Measurements from ENCODE around the gene CD72.

The CD72 gene

DNA sequence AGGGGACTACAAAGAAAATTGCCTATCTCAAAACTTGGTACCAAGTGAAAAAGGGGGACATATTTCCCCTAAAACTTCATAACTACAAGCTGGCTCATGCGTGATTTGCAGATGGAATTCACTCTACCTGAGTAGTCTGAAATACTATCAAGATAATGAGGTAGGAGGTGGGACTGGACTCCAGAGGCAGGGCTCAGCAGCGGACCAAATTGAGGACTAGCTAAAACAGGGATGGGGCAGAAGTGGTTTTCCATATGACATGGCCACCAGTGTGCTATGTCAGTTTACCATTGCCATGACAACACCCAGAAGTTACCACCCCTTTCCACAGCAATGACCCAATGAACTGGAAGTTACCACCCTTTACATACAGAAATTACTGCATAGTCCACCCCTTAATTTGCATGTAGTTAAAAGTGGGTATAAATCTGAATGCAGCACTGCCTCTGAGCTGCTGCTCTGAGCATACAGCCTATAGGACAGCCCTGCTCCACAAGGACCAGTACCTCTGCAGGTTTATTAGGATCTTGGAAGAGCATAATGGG is 43.6 kb downstream of the CD72 start:
- DNase-seq = no peak
- no peak overlapping the region for H3K9ac ChIP-seq (ENCODE audit: low read length)
- H2BK12ac ChIP-seq (ENCODE audit: low read length) = no peak overlapping the region
- H3K23ac ChIP-seq (ENCODE audit: low read length) = no peak overlapping the region
- H2BK5ac ChIP-seq (ENCODE audit: low read depth, low read length, poor library complexity) = no peak overlapping the region
- H3K79me2 ChIP-seq (ENCODE audit: control insufficient read depth, insufficient read depth, low read length, poor library complexity) = no peaks in the 10 kb centered on the region
- H3K36me3 ChIP-seq (ENCODE audit: control insufficient read depth in 1 of 2, insufficient read depth in 2 of 2, low read length in 2 of 2) = no peaks in the 10 kb centered on the region
- H4K8ac ChIP-seq (ENCODE audit: low read depth, low read length) = no peak overlapping the region
- no peak overlapping the region for H2AFZ ChIP-seq (ENCODE audit: insufficient read depth, low read length, poor library complexity)
- no peak overlapping the region for H2AK5ac ChIP-seq (ENCODE audit: low read length)
- no peak overlapping the region for H2BK120ac ChIP-seq (ENCODE audit: insufficient read depth, low read length, poor library complexity)
- H4K91ac ChIP-seq (ENCODE audit: low read depth, low read length) = no peak overlapping the region
- H3K18ac ChIP-seq (ENCODE audit: low read length) = no peak overlapping the region
- no peak overlapping the region for H3K27ac ChIP-seq (ENCODE audit: low read depth, low read length)
- no peaks in the 10 kb centered on the region for H3K79me1 ChIP-seq (ENCODE audit: low read length)
- no peaks in the 10 kb centered on the region for H3K9me3 ChIP-seq (ENCODE audit: insufficient read depth, low read depth, low read length)
- H3K4me1 ChIP-seq (ENCODE audit: control insufficient read depth in 1 of 2, insufficient read depth in 2 of 2, low read length in 2 of 2) = no peaks in the 10 kb centered on the region
- no peaks in the 10 kb centered on the region for H3K27me3 ChIP-seq (ENCODE audit: insufficient read depth, low read length)
- H4K12ac ChIP-seq (ENCODE audit: low read depth, low read length) = no peak overlapping the region
- H3K4ac ChIP-seq (ENCODE audit: low read depth, low read length) = no peak overlapping the region
- H3K4me3 ChIP-seq (ENCODE audit: low read depth, low read length) = no peak overlapping the region
- no CpG with 5 or more reads among the region's 2 CpGs for WGBS (ENCODE audit: extremely low coverage, insufficient coverage, insufficient read length)
- no peak overlapping the region for H3K4me2 ChIP-seq (ENCODE audit: low read length)
- no peak overlapping the region for H3K14ac ChIP-seq (ENCODE audit: low read length)

DNA sequence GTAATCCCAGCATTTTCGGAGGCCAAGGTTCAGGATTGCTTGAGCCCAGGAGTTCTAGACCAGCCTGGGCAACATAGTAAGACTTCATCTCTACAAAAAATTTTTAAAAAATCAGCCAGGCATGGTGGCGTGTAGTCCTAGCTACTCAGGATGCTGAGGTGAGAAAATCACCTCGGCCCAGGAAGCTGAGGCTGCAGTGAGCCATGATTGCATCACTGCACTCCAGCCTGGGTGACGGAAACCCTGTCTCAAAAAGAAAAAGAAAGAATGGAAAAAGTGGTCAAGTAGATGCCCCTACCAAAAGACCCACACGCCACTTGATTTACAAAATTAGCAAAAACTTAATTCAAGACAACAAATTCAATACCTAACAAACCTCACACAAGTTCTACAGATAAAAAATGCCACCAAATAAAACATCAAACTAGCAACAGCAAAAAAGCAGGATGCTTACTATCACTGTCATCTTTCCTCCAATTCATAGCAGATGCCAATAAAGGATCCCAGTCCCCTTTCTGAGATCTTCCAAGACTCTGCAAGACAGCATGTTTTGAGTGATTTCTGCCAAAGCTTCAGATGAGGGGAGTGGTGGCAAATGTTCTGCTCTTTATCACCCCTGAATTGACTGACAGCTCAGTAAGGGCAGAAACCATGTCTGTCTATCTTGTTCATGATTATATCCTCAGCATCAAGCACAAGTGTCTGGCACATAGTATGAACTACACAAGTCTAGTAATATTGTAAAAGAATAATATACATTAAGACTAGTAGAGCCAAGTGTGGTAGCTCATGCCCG is 47.3 kb downstream of the CD72 start:
- no peak overlapping the region for H2AFZ ChIP-seq (ENCODE audit: insufficient read depth, low read length, poor library complexity)
- H2BK120ac ChIP-seq (ENCODE audit: insufficient read depth, low read length, poor library complexity) = no peak overlapping the region
- H3K79me1 ChIP-seq (ENCODE audit: low read length) = no peaks in the 10 kb centered on the region
- no peaks in the 10 kb centered on the region for H3K4me1 ChIP-seq (ENCODE audit: control insufficient read depth in 1 of 2, insufficient read depth in 2 of 2, low read length in 2 of 2)
- H3K14ac ChIP-seq (ENCODE audit: low read length) = no peak overlapping the region
- no peak for DNase-seq
- H2BK5ac ChIP-seq (ENCODE audit: low read depth, low read length, poor library complexity) = no peak overlapping the region
- H3K18ac ChIP-seq (ENCODE audit: low read length) = no peak overlapping the region
- WGBS (ENCODE audit: extremely low coverage, insufficient coverage, insufficient read length) = no CpG with 5 or more reads among the region's 6 CpGs
- no peak overlapping the region for H4K8ac ChIP-seq (ENCODE audit: low read depth, low read length)
- H3K9me3 ChIP-seq (ENCODE audit: insufficient read depth, low read depth, low read length) = no peaks in the 10 kb centered on the region
- no peak overlapping the region for H3K9ac ChIP-seq (ENCODE audit: low read length)
- no peaks in the 10 kb centered on the region for H3K27me3 ChIP-seq (ENCODE audit: insufficient read depth, low read length)
- H3K79me2 ChIP-seq (ENCODE audit: control insufficient read depth, insufficient read depth, low read length, poor library complexity) = no peaks in the 10 kb centered on the region
- H3K4me2 ChIP-seq (ENCODE audit: low read length) = no peak overlapping the region
- H3K23ac ChIP-seq (ENCODE audit: low read length) = no peak overlapping the region
- no peak overlapping the region for H3K4ac ChIP-seq (ENCODE audit: low read depth, low read length)
- H3K27ac ChIP-seq (ENCODE audit: low read depth, low read length) = no peak overlapping the region
- H2AK5ac ChIP-seq (ENCODE audit: low read length) = no peak overlapping the region
- no peak overlapping the region for H3K4me3 ChIP-seq (ENCODE audit: low read depth, low read length)
- no peak overlapping the region for H4K91ac ChIP-seq (ENCODE audit: low read depth, low read length)
- H3K36me3 ChIP-seq (ENCODE audit: control insufficient read depth in 1 of 2, insufficient read depth in 2 of 2, low read length in 2 of 2) = no peaks in the 10 kb centered on the region
- no peak overlapping the region for H4K12ac ChIP-seq (ENCODE audit: low read depth, low read length)
- no peak overlapping the region for H2BK12ac ChIP-seq (ENCODE audit: low read length)

GRCh38 chr9:35569206-35569605 is 49.0 kb downstream of the CD72 start:
- Histone ChIP-seq H3K4ac (ENCODE audit: low read depth, low read length) (no peak overlapping the region), H3K36me3 (ENCODE audit: control insufficient read depth in 1 of 2, insufficient read depth in 2 of 2, low read length in 2 of 2) (no peaks in the 10 kb centered on the region), H2AK5ac (ENCODE audit: low read length) (no peak overlapping the region), H2BK12ac (ENCODE audit: low read length) (no peak overlapping the region), H3K18ac (ENCODE audit: low read length) (no peak overlapping the region), H2AFZ (ENCODE audit: insufficient read depth, low read length, poor library complexity) (no peak overlapping the region), H3K27ac (ENCODE audit: low read depth, low read length) (no peak overlapping the region), H3K4me1 (ENCODE audit: control insufficient read depth in 1 of 2, insufficient read depth in 2 of 2, low read length in 2 of 2) (no peaks in the 10 kb centered on the region), H4K12ac (ENCODE audit: low read depth, low read length) (no peak overlapping the region), H2BK5ac (ENCODE audit: low read depth, low read length, poor library complexity) (no peak overlapping the region), H2BK120ac (ENCODE audit: insufficient read depth, low read length, poor library complexity) (no peak overlapping the region), H3K79me2 (ENCODE audit: control insufficient read depth, insufficient read depth, low read length, poor library complexity) (no peaks in the 10 kb centered on the region), H4K91ac (ENCODE audit: low read depth, low read length) (no peak overlapping the region), H3K14ac (ENCODE audit: low read length) (no peak overlapping the region), H4K8ac (ENCODE audit: low read depth, low read length) (no peak overlapping the region), H3K23ac (ENCODE audit: low read length) (no peak overlapping the region), H3K4me3 (ENCODE audit: low read depth, low read length) (no peak overlapping the region), H3K27me3 (ENCODE audit: insufficient read depth, low read length) (no peaks in the 10 kb centered on the region), H3K79me1 (ENCODE audit: low read length) (no peaks in the 10 kb centered on the region), H3K9ac (ENCODE audit: low read length) (no peak overlapping the region), H3K4me2 (ENCODE audit: low read length) (no peak overlapping the region), H3K9me3 (ENCODE audit: insufficient read depth, low read depth, low read length) (no peaks in the 10 kb centered on the region)
- no CpG with 5 or more reads among the region's 5 CpGs for WGBS (ENCODE audit: extremely low coverage, insufficient coverage, insufficient read length)
- DNase-seq = peak in 1 of 2 donors; percentile 6

DNA sequence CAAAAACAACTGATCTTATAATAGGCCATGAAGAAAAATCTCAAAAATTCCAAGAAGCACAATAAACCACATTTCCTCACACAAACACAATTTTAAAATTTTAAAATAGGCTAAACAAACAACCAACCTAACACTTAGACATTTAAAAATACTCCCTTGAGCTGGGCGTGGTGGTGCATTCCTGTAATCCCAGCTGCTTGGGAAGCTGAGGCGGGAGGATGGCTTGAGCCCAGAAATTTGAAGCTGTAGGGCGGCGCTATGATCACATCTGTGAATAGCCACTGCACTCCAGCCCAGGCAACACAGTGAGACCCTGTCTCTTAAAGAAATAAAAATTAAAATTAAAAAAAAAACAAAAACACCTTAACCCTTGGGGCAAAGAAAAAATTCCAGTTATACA is 50.0 kb downstream of the CD72 start:
- no peak overlapping the region for H3K23ac ChIP-seq (ENCODE audit: low read length)
- no peak overlapping the region for H2AFZ ChIP-seq (ENCODE audit: insufficient read depth, low read length, poor library complexity)
- no peak overlapping the region for H4K8ac ChIP-seq (ENCODE audit: low read depth, low read length)
- no peak overlapping the region for H4K12ac ChIP-seq (ENCODE audit: low read depth, low read length)
- H3K4ac ChIP-seq (ENCODE audit: low read depth, low read length) = no peak overlapping the region
- H3K9me3 ChIP-seq (ENCODE audit: insufficient read depth, low read depth, low read length) = no peaks in the 10 kb centered on the region
- H2BK120ac ChIP-seq (ENCODE audit: insufficient read depth, low read length, poor library complexity) = no peak overlapping the region
- H3K4me2 ChIP-seq (ENCODE audit: low read length) = no peak overlapping the region
- peaks cover 2% of the 10 kb centered on the region for H3K79me1 ChIP-seq (ENCODE audit: low read length)
- H4K91ac ChIP-seq (ENCODE audit: low read depth, low read length) = no peak overlapping the region
- H3K27me3 ChIP-seq (ENCODE audit: insufficient read depth, low read length) = no peaks in the 10 kb centered on the region
- H3K9ac ChIP-seq (ENCODE audit: low read length) = no peak overlapping the region
- no peak overlapping the region for H3K18ac ChIP-seq (ENCODE audit: low read length)
- no CpG with 5 or more reads among the region's 4 CpGs for WGBS (ENCODE audit: extremely low coverage, insufficient coverage, insufficient read length)
- no peaks in the 10 kb centered on the region for H3K36me3 ChIP-seq (ENCODE audit: control insufficient read depth in 1 of 2, insufficient read depth in 2 of 2, low read length in 2 of 2)
- H2BK12ac ChIP-seq (ENCODE audit: low read length) = no peak overlapping the region
- H3K27ac ChIP-seq (ENCODE audit: low read depth, low read length) = no peak overlapping the region
- no peak overlapping the region for H3K4me3 ChIP-seq (ENCODE audit: low read depth, low read length)
- peak in 1 of 2 donors; percentile 5 for DNase-seq
- H2AK5ac ChIP-seq (ENCODE audit: low read length) = no peak overlapping the region
- H2BK5ac ChIP-seq (ENCODE audit: low read depth, low read length, poor library complexity) = no peak overlapping the region
- no peak overlapping the region for H3K14ac ChIP-seq (ENCODE audit: low read length)
- H3K79me2 ChIP-seq (ENCODE audit: control insufficient read depth, insufficient read depth, low read length, poor library complexity) = no peaks in the 10 kb centered on the region
- peaks cover 7 to 9% of the 10 kb centered on the region in 2 experiments for H3K4me1 ChIP-seq (ENCODE audit: control insufficient read depth in 1 of 2, insufficient read depth in 2 of 2, low read length in 2 of 2)

Measured in trophoblast cell (in vitro differentiated cells and primary cell).